WTC11 (cell line): ENCODE measurements around the gene SLC10A7. TPM values are rescaled to one million over a fixed set of nuclear protein-coding genes. Genes with fewer than 3 reads are reported as not detected.

Experiments
- ATAC-seq: fragments of 200-7000 bp; cut with Tn5 transposase; 2 replicates; pipeline ENCODE4 v1.10.0; 2021; ENCODE audit warnings: mild to moderate bottlenecking, moderate library complexity
- CTCF ChIA-PET: fragments of 300-600 bp; sonication (Branson Sonifier 250); formaldehyde crosslinking; loops from one replicate; lab custom pipeline; 2021; ENCODE audit warnings: antibody characterized with exemption; lab: Charles Lee
- POLR2A ChIA-PET: fragments of 350-600 bp; sonication (Branson Sonifier 250); formaldehyde crosslinking; loops from one replicate; lab custom pipeline; 2021; ENCODE audit warnings: antibody characterized with exemption; lab: Charles Lee
- DNase-seq: peaks from one replicate; pipeline ENCODE4 v3.0.0; 2021; ENCODE audit warnings: low spot score
- H3K27ac Mint-ChIP-seq: 2 replicates; pipeline ENCODE4 v1.8.0; 2021; ENCODE audit warnings: mixed read lengths
- H3K27me3 Mint-ChIP-seq: 2 replicates; pipeline ENCODE4 v1.8.0; 2021; ENCODE audit warnings: low read depth, mild to moderate bottlenecking, moderate library complexity, mixed read lengths
- H3K36me3 Mint-ChIP-seq: 2 replicates; pipeline ENCODE4 v1.8.0; 2021; ENCODE audit warnings: mixed read lengths
- H3K4me1 Mint-ChIP-seq: 2 replicates; pipeline ENCODE4 v1.8.0; 2022; ENCODE audit warnings: mixed read lengths
- H3K4me3 Mint-ChIP-seq: 2 replicates; pipeline ENCODE4 v1.8.0; 2021; ENCODE audit warnings: mild to moderate bottlenecking, moderate library complexity, mixed read lengths
- H3K9me3 Mint-ChIP-seq: 2 replicates; pipeline ENCODE4 v1.8.0; 2021; ENCODE audit warnings: mixed read lengths
- AR ChIP-seq: fragments of 250-450 bp; sonication (Bioruptor Pico); IDR thresholded peaks from 2 replicates; pipeline ENCODE4 v1.9.0; 2021; ENCODE audit warnings: mild to moderate bottlenecking
- ATF2 ChIP-seq: sonication (generic); formaldehyde crosslinking; IDR thresholded peaks from 2 replicates; pipeline ENCODE4 v1.8.1; 2022; ENCODE audit warnings: low read depth, missing genetic modification reagents, borderline replicate concordance
- CREB1 ChIP-seq: sonication (generic); formaldehyde crosslinking; IDR thresholded peaks from 2 replicates; pipeline ENCODE4 v1.8.0; 2023; ENCODE audit warnings: mild to moderate bottlenecking, missing genetic modification reagents
- CTCF ChIP-seq: fragments of 200-600 bp; IDR thresholded peaks from 2 replicates; pipeline ENCODE4 v1.8.0; 2022; ENCODE audit warnings: antibody characterized with exemption
- FOXK1 ChIP-seq: sonication (generic); formaldehyde crosslinking; IDR thresholded peaks from 2 replicates; pipeline ENCODE4 v1.8.0; 2022; ENCODE audit warnings: mild to moderate bottlenecking, moderate library complexity, missing genetic modification reagents
- FOXP1 ChIP-seq: sonication (generic); formaldehyde crosslinking; IDR thresholded peaks from 2 replicates; pipeline ENCODE4 v1.8.0; 2022; ENCODE audit warnings: missing genetic modification reagents, mild to moderate bottlenecking, moderate library complexity, borderline replicate concordance
- IRF2 ChIP-seq: sonication (generic); formaldehyde crosslinking; IDR thresholded peaks from 2 replicates; pipeline ENCODE4 v1.8.0; 2022; ENCODE audit warnings: low read depth, missing genetic modification reagents, borderline replicate concordance
- JAZF1 ChIP-seq: fragments of 250-450 bp; sonication (Bioruptor Pico); IDR thresholded peaks from 2 replicates; pipeline ENCODE4 v1.9.0; 2021; ENCODE audit warnings: moderate library complexity, mild to moderate bottlenecking, inconsistent platforms
- KAT7 ChIP-seq: sonication (generic); formaldehyde crosslinking; IDR thresholded peaks from 2 replicates; pipeline ENCODE4 v1.8.1; 2023; ENCODE audit warnings: missing genetic modification reagents, mild to moderate bottlenecking, borderline replicate concordance
- MLX ChIP-seq: sonication (generic); formaldehyde crosslinking; IDR thresholded peaks from 2 replicates; pipeline ENCODE4 v1.8.1; 2023; ENCODE audit warnings: mild to moderate bottlenecking, missing genetic modification reagents, moderate library complexity
- NFATC4 ChIP-seq: fragments of 250-450 bp; sonication (Bioruptor Pico); IDR thresholded peaks from 2 replicates; pipeline ENCODE4 v1.9.0; 2021; ENCODE audit warnings: mild to moderate bottlenecking
- NR2C2 ChIP-seq: sonication (generic); formaldehyde crosslinking; IDR thresholded peaks from 2 replicates; pipeline ENCODE4 v1.8.0; 2022; ENCODE audit warnings: mild to moderate bottlenecking, missing genetic modification reagents
- PREB ChIP-seq: sonication (generic); formaldehyde crosslinking; IDR thresholded peaks from 2 replicates; pipeline ENCODE4 v1.8.1; 2022; ENCODE audit warnings: mild to moderate bottlenecking, missing genetic modification reagents, moderate library complexity, borderline replicate concordance
- RELA ChIP-seq: sonication (generic); formaldehyde crosslinking; IDR thresholded peaks from 2 replicates; pipeline ENCODE4 v1.8.1; 2022; ENCODE audit warnings: missing genetic modification reagents, mild to moderate bottlenecking, borderline replicate concordance
- RORB ChIP-seq: fragments of 250-450 bp; sonication (Bioruptor Pico); IDR thresholded peaks from 2 replicates; pipeline ENCODE4 v1.9.0; 2021; ENCODE audit warnings: mild to moderate bottlenecking
- SOX15 ChIP-seq: fragments of 250-450 bp; sonication (Bioruptor Pico); IDR thresholded peaks from 2 replicates; pipeline ENCODE4 v1.9.0; 2021; ENCODE audit warnings: mild to moderate bottlenecking
- TEAD1 ChIP-seq: sonication (generic); formaldehyde crosslinking; IDR thresholded peaks from 2 replicates; pipeline ENCODE4 v1.8.0; 2022; ENCODE audit warnings: mild to moderate bottlenecking, missing genetic modification reagents
- USF2 ChIP-seq: sonication (generic); formaldehyde crosslinking; IDR thresholded peaks from 2 replicates; pipeline ENCODE4 v1.8.1; 2023; ENCODE audit warnings: mild to moderate bottlenecking, missing genetic modification reagents, moderate library complexity
- ZBTB21 ChIP-seq: sonication (generic); formaldehyde crosslinking; IDR thresholded peaks from 2 replicates; pipeline ENCODE4 v1.8.1; 2023; ENCODE audit warnings: mild to moderate bottlenecking, missing genetic modification reagents, borderline replicate concordance
- ZBTB43 ChIP-seq: sonication (generic); formaldehyde crosslinking; IDR thresholded peaks from 2 replicates; pipeline ENCODE4 v1.8.1; 2023; ENCODE audit warnings: mild to moderate bottlenecking, missing genetic modification reagents
- ZMAT4 ChIP-seq: fragments of 250-450 bp; sonication (Bioruptor Pico); IDR thresholded peaks from 2 replicates; pipeline ENCODE4 v1.9.0; 2021; ENCODE audit warnings: mild to moderate bottlenecking
- ZNF671 ChIP-seq: fragments of 250-450 bp; sonication (Bioruptor Pico); IDR thresholded peaks from 2 replicates; pipeline ENCODE4 v1.8.0; 2021; ENCODE audit warnings: mild to moderate bottlenecking
- total RNA-seq: library from RNA; stranded (reverse); gene quantifications from 3 replicates; pipeline ENCODE4 v1.2.3, GENCODE V29; 2021

The SLC10A7 gene
- total RNA-seq, 1 experiment from 2014 or later: 5.0 TPM

GRCh38 chr4:146247356-146247755, 274.4 kb downstream of the SLC10A7 start (continued):
- TF ChIP-seq ATF2 (no peak), IRF2 (no peak)

- Mint-ChIP-seq H3K36me3 (no peaks in the 10 kb centered on the region), H3K4me1 (peaks cover 9% of the 10 kb centered on the region), H3K27me3 (no peaks in the 10 kb centered on the region; the same call in 1 of the 2 replicates), H3K4me3 (no peak overlapping the region), H3K27ac (no peak overlapping the region), H3K9me3 (no peaks in the 10 kb centered on the region)
- ATAC-seq (no peak), DNase-seq (no peak)
- CTCF ChIA-PET: interaction anchor here (1.5 kb wide), 1 partner anchor 151 kb away, joined by 3 read pairs; no protein-coding TSS in a partner anchor
- TF ChIP-seq FOXP1 (CRISPR knock-in tag) (no peak), CREB1 (CRISPR knock-in tag) (no peak), NFATC4 (CRISPR knock-in tag) (no peak), RELA (CRISPR knock-in tag) (no peak), ZMAT4 (CRISPR knock-in tag) (no peak), RORB (CRISPR knock-in tag) (no peak), FOXK1 (CRISPR knock-in tag) (no peak), MLX (CRISPR knock-in tag) (no peak), SOX15 (no peak), JAZF1 (CRISPR knock-in tag) (no peak), PREB (CRISPR knock-in tag) (no peak), USF2 (no peak)
- POLR2A ChIA-PET: no interaction called here
Measured at GRCh38 chr4:146246381-146246780, 275.4 kb downstream of the SLC10A7 start.

GRCh38 chr4:146245850-146246249, 275.9 kb downstream of the SLC10A7 start:
- no peaks in the 10 kb centered on the region for H3K36me3 Mint-ChIP-seq
- no peaks in the 10 kb centered on the region; the same call in 1 of the 2 replicates for H3K27me3 Mint-ChIP-seq
- DNase-seq: no peak
- H3K27ac Mint-ChIP-seq: no peak overlapping the region
- H3K4me3 Mint-ChIP-seq: no peak overlapping the region
- H3K4me1 Mint-ChIP-seq: peaks cover 12% of the 10 kb centered on the region
- no peaks in the 10 kb centered on the region for H3K9me3 Mint-ChIP-seq
- ATAC-seq: no peak
- ChIA-PET CTCF (no interaction called here), POLR2A (no interaction called here)
- TF ChIP-seq CTCF: no peak
- no peak for TF ChIP-seq IRF2
- no peak for TF ChIP-seq NR2C2 (CRISPR knock-in tag)
- no peak for TF ChIP-seq TEAD1
- TF ChIP-seq PREB (CRISPR knock-in tag): no peak
- TF ChIP-seq AR (CRISPR knock-in tag): no peak
- no peak for TF ChIP-seq ZBTB43 (CRISPR knock-in tag)
- no peak for TF ChIP-seq ZBTB21 (CRISPR knock-in tag)
- no peak for TF ChIP-seq ZNF671 (CRISPR knock-in tag)
- TF ChIP-seq KAT7 (CRISPR knock-in tag): no peak
- no peak for TF ChIP-seq MLX (CRISPR knock-in tag)
